Stimulated activated CD4-positive, alpha-beta T cell treated with anti-CD3 and anti-CD28 coated beads, Interleukin-12 subunit alpha, Interleukin-12 subunit beta, amount 100 ng/mL, for 24 hours (primary cell): ENCODE results near the gene PGM5.

Experiments used
- DNase-seq, 2 experiments: peaks; one replicate each; pipeline ENCODE4 v3.0.0-alpha.2; 2020; ENCODE audit warnings: low read depth in 2 of 2

PGM5 gene

GRCh38 chr9:68536876-68537615 is 180.6 kb downstream of the PGM5 start:
- DNase-seq = no peak

GRCh38 chr9:68537616-68537880 is 181.1 kb downstream of the PGM5 start:
- no peak for DNase-seq

- no peak for DNase-seq
Measured at GRCh38 chr9:68538200-68538599, 181.8 kb downstream of the PGM5 start.

- no peak for DNase-seq
Measured at GRCh38 chr9:68540712-68541535, 184.5 kb downstream of the PGM5 start, which contains the start of gene TMEM252. TSS of gene TMEM252 (minus strand) at chr9:68540883. CDS start at chr9:68540814, 69 bp downstream.

- no peak for DNase-seq
Measured at GRCh38 chr9:68541568-68541967, 185.2 kb downstream of the PGM5 start.

GRCh38 chr9:68545033-68545705 is 188.8 kb downstream of the PGM5 start:
- DNase-seq = no peak

GRCh38 chr9:68546596-68547390 is 190.4 kb downstream of the PGM5 start:
- no peak for DNase-seq

- no peak for DNase-seq
Measured at GRCh38 chr9:68547417-68547816, 191.0 kb downstream of the PGM5 start.

GRCh38 chr9:68548241-68548640 is 191.8 kb downstream of the PGM5 start:
- DNase-seq = no peak

- no peak for DNase-seq
Measured at GRCh38 chr9:68551191-68551590, 194.8 kb downstream of the PGM5 start.

- DNase-seq = no peak
Measured at GRCh38 chr9:68552700-68553476, 196.5 kb downstream of the PGM5 start.

GRCh38 chr9:68555437-68556150 is 199.2 kb downstream of the PGM5 start:
- no peak for DNase-seq

- no peak for DNase-seq
Measured at GRCh38 chr9:68558545-68558944, 202.1 kb downstream of the PGM5 start.

- DNase-seq = peak; percentile 16 to 58
Measured at GRCh38 chr9:68560071-68560844, 203.8 kb downstream of the PGM5 start.

GRCh38 chr9:68562461-68562860 is 206.1 kb downstream of the PGM5 start:
- DNase-seq = no peak

GRCh38 chr9:68567565-68567964 is 211.2 kb downstream of the PGM5 start:
- DNase-seq = no peak

GRCh38 chr9:68574150-68574549 is 217.7 kb downstream of the PGM5 start:
- no peak for DNase-seq

GRCh38 chr9:68575817-68576216 is 219.4 kb downstream of the PGM5 start:
- no peak for DNase-seq

GRCh38 chr9:68577774-68578591 is 221.6 kb downstream of the PGM5 start:
- no peak for DNase-seq
